HepG2 (cell line): ENCODE data around the gene LGI1.

Experiments used
- CTCF ChIP-seq: sonication (generic); formaldehyde crosslinking; IDR thresholded peaks from 2 replicates; pipeline ENCODE4 v1.5.0; 2020; ENCODE audit warnings: mild to moderate bottlenecking, missing genetic modification reagents, moderate library complexity
- EP300 ChIP-seq, 3 experiments: sonication (generic) in 1 of 3; formaldehyde crosslinking in 1 of 3; IDR thresholded peaks; 2 replicates each; pipeline versions ENCODE4 v1.5.1 to v1.6.1; 2011 to 2020; ENCODE audit warnings: low read depth in 2 of 3, low read length in 2 of 3, borderline replicate concordance in 1 of 3, improper control_type of control experiment in 1 of 3, mild to moderate bottlenecking in 1 of 3, missing genetic modification reagents in 1 of 3, moderate library complexity in 1 of 3
- ERF ChIP-seq: IDR thresholded peaks from 2 replicates; pipeline ENCODE4 v1.6.1; 2018; ENCODE audit warnings: missing biosample characterization, missing genetic modification reagents
- MAX ChIP-seq: IDR thresholded peaks from 2 replicates; pipeline ENCODE4 v1.6.1; 2012; ENCODE audit warnings: inconsistent platforms
- MYC ChIP-seq: sonication (generic); formaldehyde crosslinking; IDR thresholded peaks from 2 replicates; pipeline ENCODE4 v1.9.0; 2021; ENCODE audit warnings: missing genetic modification reagents, borderline replicate concordance
- PRDM10 ChIP-seq: sonication (generic); formaldehyde crosslinking; IDR thresholded peaks from 2 replicates; pipeline ENCODE4 v1.4.0; 2020; ENCODE audit warnings: low read depth, missing genetic modification reagents
- RAD21 ChIP-seq: fragments of 450-650 bp; formaldehyde crosslinking; IDR thresholded peaks from 2 replicates; pipeline ENCODE4 v1.5.0; 2020; ENCODE audit warnings: mild to moderate bottlenecking
- REST ChIP-seq, 2 experiments: IDR thresholded peaks; 2 replicates each; pipeline ENCODE4 v1.6.1; 2011 to 2012; ENCODE audit warnings: low read length in 2 of 2, borderline replicate concordance in 1 of 2, low read depth in 1 of 2, mild to moderate bottlenecking in 1 of 2, moderate library complexity in 1 of 2
- RFX5 ChIP-seq: IDR thresholded peaks from 2 replicates; pipeline ENCODE4 v1.6.1; 2011; ENCODE audit warnings: low read depth, low read length, improper control_type of control experiment
- U2AF1 ChIP-seq: fragments of 200-400 bp; formaldehyde crosslinking; optimal IDR thresholded peaks from 2 replicates; pipeline ENCODE3; 2017; ENCODE audit warnings: mild to moderate bottlenecking, low read depth, low read length
- YY1 ChIP-seq: IDR thresholded peaks from 2 replicates; pipeline ENCODE4 v1.6.1; 2011; ENCODE audit warnings: low read length, low read depth, moderate library complexity, mild to moderate bottlenecking; ENCODE audit not compliant: insufficient read depth, insufficient replicate concordance
- ZNF121 ChIP-seq: sonication (generic); formaldehyde crosslinking; IDR thresholded peaks from 2 replicates; pipeline ENCODE4 v1.5.0; 2020; ENCODE audit warnings: mild to moderate bottlenecking, missing genetic modification reagents
- ZNF318 ChIP-seq: sonication (generic); formaldehyde crosslinking; IDR thresholded peaks from 2 replicates; pipeline ENCODE4 v1.4.0; 2020; ENCODE audit warnings: mild to moderate bottlenecking, missing genetic modification reagents

- TF ChIP-seq MYC (CRISPR knock-in tag) = no peak
- no peak for TF ChIP-seq PRDM10 (CRISPR knock-in tag)
- no peak for TF ChIP-seq MAX
- TF ChIP-seq ERF (CRISPR knock-in tag) = no peak
- TF ChIP-seq CTCF (CRISPR knock-in tag) = no peak
- no peak for TF ChIP-seq YY1
- no peak for TF ChIP-seq EP300 (IDR thresholded peaks at IDR 0.05; ENCODE audit: low read depth in 2 of 2, low read length in 2 of 2)
- no peak for TF ChIP-seq EP300 (CRISPR knock-in tag; IDR thresholded peaks at IDR 0.05; ENCODE audit: borderline replicate concordance)
- no peak for TF ChIP-seq RAD21 (CRISPR knock-in tag)
- no peak for TF ChIP-seq ZNF121 (CRISPR knock-in tag)
- no peak for TF ChIP-seq RFX5
- TF ChIP-seq REST (IDR thresholded peaks at IDR 0.05; ENCODE audit: borderline replicate concordance in 1 of 2, low read depth in 1 of 2, low read length in 2 of 2) = no peak
- TF ChIP-seq U2AF1 = no peak
- no peak for TF ChIP-seq ZNF318 (CRISPR knock-in tag)
Measured at GRCh38 chr10:93837822-93838221, 80.1 kb downstream of the LGI1 start.
